Body of pancreas (tissue), 4 donors: Measurements from ENCODE around the gene L1CAM.

Experiments used
- CTCF ChIP-seq, 7 experiments: fragments of 450-650 bp in 4 of 7; fragments of 200-600 bp in 3 of 7; sonication (generic) in 3 of 7; IDR thresholded peaks; one replicate each; pipeline ENCODE4 v1.5.1; 2016 to 2019; ENCODE audit warnings: antibody characterized with exemption in 7 of 7
- POLR2A ChIP-seq, 3 donors: fragments of 450-650 bp; IDR thresholded peaks; one replicate each; pipeline ENCODE4 v1.6.1; 2016; ENCODE audit warnings: antibody characterized with exemption in 3 of 3, mild to moderate bottlenecking in 2 of 3

DNA sequence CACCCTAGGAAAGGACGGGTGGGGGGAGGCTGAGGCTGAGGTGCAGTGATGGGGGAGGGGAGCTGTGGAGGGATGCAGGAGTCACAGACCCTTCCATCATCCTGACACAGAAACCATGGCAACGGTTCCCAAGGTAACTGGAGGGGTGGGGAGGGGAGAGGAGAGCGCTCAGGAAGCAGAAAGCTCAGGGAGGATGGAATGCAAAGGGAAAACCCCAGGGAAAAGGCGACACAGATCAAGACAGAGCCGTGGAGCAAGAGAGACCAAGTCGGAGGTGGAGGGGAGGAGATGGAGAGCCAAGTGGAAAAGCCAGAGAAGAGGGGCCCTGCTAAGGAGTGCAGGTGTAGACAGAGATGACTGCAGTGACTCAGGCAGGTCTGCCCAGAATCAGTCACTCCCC lies 14.5 kb downstream of the L1CAM start:
- no peak for TF ChIP-seq CTCF (IDR thresholded peaks at IDR 0.05)
- no peak for TF ChIP-seq POLR2A (IDR thresholded peaks at IDR 0.05)
